ENCODE data around the gene SAMD4A.

DNA sequence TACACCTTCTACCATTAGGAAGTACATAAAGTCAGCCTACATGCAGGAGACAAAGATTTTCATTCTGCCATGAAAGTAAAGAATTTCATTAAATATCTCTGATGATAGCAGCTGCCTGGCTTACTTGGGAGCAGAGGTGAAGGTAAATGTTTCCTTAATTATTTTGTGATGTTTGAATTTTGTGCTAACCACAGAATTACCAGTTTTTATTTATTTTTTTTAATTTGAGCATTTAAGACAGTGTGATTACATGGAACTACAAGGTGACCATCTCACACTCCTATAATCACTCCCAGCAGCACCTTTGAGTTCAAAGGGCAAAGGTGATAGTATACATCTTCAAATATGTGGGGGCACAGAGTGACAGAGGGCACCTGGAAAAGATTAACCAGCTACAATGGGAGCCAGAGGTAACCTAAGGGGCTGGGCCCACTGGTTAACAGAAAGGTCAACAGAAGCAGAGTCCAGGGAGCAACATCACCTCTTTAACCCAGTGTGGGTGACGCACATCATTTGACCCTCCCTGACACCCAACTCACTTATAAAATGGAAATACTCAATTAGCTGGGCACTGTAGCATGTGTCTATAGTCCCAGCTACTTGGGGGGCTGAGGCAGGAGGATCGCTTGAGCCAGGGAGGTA lies 270.7 kb downstream of the SAMD4A start:
- TF ChIP-seq HDGF (IDR thresholded peaks at IDR 0.05; ENCODE audit: borderline replicate concordance) = no peak
- no peak for TF ChIP-seq FOXK2 (IDR thresholded peaks at IDR 0.05)
- no peak for TF ChIP-seq NFRKB (IDR thresholded peaks at IDR 0.05)
- no peak for TF ChIP-seq BHLHE40 (IDR thresholded peaks at IDR 0.05; ENCODE audit: borderline replicate concordance)
- no peak for TF ChIP-seq SUZ12 (IDR thresholded peaks at IDR 0.05)
- no peak for TF ChIP-seq FOXM1 (IDR thresholded peaks at IDR 0.05; ENCODE audit: borderline replicate concordance)
- no peak for TF ChIP-seq FOXA1 (IDR thresholded peaks at IDR 0.05)
- TF ChIP-seq SP1 (IDR thresholded peaks at IDR 0.05) = no peak
- no peak for TF ChIP-seq ZNF384 (IDR thresholded peaks at IDR 0.05)
- TF ChIP-seq, protein P1, sequence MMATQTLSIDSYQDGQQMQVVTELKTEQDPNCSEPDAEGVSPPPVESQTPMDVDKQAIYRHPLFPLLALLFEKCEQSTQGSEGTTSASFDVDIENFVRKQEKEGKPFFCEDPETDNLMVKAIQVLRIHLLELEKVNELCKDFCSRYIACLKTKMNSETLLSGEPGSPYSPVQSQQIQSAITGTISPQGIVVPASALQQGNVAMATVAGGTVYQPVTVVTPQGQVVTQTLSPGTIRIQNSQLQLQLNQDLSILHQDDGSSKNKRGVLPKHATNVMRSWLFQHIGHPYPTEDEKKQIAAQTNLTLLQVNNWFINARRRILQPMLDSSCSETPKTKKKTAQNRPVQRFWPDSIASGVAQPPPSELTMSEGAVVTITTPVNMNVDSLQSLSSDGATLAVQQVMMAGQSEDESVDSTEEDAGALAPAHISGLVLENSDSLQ (IDR thresholded peaks at IDR 0.05) = no peak
- TF ChIP-seq TARDBP (IDR thresholded peaks at IDR 0.05) = no peak

Measured in HEK293T (cell line).